GM21825 (cell line): ENCODE data around the gene ACTL6B.
"Not testable (repeated sequence)": the region's sequence is repeated elsewhere in the genome, so short reads cannot be mapped to it uniquely, and the experiment has no call there.

Source experiments
- ATAC-seq: cut with Tn5 transposase; IDR thresholded peaks from one replicate; pipeline ENCODE4 v1.9.1; 2021; ENCODE audit warnings: mild to moderate bottlenecking, moderate library complexity; ENCODE audit not compliant: unreplicated experiment

Gene ACTL6B

DNA sequence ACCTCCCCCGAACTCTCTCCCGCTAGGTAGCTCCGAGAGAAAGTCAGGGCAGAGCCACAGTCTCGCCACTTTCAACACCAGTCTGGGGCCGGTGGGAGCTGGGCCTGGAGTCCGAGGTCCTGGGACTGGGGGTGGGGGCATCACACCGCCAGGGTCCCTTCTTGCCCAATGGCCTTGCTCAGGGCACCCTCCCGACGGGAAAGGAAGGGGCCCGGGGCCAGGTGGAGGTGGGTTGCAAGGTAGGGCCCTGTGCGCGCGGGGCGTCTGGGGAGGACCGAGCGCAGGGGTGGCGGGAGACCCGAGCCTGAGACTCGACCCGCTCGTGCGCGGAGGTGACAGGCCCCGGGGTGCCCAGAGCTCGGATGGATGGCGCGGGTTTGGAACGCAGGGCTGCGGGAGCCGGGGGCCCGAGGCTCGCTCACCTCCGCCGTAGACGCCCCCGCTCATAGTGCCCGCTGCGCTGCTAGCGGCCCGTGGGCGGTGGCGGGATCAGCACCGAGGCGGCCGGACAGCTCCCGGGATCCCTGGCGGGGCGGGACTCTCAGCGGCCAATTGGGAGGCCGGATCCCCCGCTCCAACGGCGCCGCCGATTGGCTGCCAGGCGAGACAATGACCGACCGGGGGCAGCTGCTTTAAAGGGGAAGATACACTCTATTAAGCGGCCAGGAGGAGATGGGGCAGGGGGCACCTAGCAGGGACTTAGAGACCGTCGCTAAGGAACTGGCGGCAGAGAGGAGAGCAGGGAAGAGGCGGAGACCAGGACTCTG lies at the start of gene ACTL6B:
ACTL6B (minus strand) TSS at position 541 of the 767 bp plus-strand sequence; CDS start at position 447, 94 bp downstream.
- no peak for ATAC-seq

DNA sequence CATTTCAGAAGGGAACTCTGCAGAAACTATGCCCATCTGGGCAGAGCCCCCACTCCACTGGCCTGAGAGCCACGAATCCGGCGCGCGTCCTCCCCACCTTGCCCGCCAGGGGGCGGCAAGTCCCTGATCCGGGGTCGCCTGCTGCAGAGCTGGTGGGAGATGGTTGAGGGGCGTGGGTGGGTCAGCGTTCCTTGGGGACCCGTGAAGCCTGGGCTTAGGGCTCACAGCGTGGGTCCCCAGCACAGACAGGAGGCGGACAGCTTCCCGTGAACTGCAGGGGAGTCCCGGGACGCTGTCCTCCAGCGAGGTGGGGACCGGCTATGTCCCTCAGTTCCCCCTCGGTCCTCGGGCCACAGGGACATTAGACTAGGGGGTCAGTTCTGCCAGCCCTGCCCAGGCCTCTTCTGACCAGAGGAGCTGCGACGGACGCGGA lies 49.1 kb upstream of the ACTL6B start:
- ATAC-seq: peak; percentile 57

DNA sequence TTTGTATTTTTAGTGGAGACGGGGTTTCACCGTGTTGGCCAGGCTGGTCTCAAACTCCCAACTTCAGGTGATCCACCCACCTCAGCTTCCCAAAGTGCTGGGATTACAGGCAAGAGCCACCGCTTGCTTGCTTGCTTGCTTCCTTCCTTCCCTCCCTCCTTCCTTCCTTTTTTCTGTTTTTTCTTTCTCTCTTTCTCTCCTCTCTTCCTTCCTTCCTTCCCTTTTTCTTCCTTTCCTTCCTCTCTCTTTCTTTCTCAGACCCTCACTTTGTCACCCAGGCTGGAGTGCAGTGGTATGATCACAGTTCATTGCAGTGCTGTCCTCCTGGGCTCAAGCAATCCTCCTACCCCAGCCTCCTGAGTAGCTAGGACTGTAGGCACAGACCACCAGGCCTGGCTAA lies 44.8 kb upstream of the ACTL6B start:
- ATAC-seq: not testable (repeated sequence)

DNA sequence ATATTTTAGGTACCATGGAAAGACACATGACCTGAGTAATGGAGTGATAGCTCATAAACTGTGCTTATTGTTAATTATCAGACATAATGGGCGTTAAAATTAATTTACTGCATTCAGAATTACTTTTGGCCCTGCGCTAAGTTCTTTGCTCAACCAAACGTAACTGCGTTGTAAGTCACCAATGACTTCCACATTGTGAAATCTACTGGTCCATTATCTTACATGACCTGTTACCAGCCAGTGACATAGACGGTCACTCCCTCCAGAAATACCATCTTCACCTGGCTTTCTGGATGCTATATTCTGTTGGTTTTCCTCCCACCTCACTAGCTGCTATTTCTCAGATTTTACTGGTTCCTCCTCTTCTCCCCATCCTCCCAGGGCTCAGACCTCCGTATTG lies 42.8 kb upstream of the ACTL6B start:
- no peak for ATAC-seq

DNA sequence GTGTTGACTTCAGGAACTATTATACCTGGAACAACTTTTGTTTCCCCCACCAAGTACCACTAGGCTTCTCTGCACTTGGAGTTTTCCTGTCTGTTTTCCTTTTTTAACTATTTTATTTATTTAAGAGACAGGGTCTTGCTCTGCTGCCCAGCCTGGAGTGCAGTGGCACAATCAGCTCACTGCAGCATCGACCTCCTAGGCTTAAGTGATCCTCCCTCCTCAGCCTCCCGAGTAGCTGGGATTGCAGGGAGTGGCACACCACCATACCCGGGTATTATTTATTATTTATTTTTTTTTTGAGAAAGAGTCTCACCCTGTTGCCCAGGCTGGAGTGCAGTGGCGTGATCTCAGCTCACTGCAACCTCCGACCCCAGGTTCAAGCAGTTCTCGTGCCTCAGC lies 39.9 kb upstream of the ACTL6B start:
- ATAC-seq: no peak

DNA sequence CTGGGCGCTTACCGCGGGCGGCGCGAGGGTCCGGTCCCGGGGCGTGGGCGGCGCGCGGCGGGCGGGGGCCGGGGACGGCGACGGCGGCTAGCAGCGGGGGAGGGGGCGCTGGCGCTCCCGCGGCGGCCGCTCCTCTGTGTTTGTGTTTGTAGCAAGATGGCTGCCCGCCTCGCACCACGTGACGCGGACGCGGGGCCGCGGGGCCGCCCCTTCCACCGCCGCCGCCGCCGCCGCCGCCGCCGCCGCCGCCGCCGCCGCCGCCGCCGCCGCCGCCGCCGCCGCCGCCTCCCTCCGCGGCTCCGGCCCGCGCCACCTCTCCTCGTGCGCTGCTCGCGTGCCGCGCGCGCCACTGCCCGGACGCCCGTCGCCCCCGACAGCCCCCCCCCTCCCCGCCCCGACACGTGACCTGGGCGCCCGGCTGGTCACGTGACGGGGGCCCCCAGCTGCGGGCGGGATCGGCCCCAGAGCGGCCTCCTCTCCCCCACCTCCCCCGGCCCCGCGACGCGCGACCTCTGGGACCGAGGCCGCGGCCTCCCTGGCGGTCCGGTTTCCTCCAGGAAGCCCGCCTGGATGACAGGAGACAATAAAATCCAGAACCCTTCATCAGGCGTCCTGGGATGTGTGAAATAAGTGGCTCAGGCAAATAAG lies 38.0 kb upstream of the ACTL6B start, which contains the start of gene GIGYF1:
GIGYF1 (minus strand) TSS at position 153 of the 648 bp plus-strand sequence. CDS start 6,012 bp downstream, outside the sequence.
- ATAC-seq: peak; percentile 37

DNA sequence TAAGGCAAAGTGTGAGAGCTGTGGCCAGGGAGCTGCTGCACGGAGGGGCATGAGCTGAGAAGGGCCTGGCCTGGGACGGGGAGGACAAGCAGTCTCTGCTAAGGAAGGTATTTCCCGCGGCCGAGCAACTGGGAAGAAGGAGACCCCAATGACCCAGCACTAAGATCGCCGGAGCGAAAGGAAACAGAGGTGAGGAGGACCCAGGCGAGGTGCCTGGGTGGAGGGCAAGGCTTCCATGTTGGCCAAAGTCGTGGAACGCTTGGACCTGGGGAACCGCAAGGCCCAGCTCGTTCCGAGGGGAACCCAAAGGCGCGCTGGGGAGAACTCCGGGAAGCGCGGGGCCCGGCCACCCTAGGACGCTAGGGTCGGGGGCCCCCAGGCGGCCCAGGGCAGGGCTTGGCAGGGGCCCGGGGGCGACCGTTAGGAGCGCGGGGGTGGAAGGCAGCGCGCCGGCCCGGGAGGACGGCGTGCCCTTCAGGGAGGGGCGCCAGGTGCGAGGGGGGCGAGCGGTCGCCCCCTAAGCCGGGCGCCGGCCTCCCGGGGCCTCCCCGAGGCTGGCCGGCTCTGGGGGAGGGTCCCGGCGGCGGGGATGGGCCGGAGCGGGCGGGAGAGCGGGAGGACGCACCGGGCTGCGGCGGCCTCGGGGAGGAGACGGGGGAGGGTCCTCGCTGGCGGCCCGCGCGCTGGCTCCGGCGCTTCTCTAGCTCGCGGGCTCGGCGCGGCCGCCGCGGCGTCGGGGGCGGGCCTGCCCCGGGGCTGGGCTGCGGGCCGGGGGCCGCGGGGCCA lies 37.3 kb upstream of the ACTL6B start:
- peak; percentile 5 for ATAC-seq

DNA sequence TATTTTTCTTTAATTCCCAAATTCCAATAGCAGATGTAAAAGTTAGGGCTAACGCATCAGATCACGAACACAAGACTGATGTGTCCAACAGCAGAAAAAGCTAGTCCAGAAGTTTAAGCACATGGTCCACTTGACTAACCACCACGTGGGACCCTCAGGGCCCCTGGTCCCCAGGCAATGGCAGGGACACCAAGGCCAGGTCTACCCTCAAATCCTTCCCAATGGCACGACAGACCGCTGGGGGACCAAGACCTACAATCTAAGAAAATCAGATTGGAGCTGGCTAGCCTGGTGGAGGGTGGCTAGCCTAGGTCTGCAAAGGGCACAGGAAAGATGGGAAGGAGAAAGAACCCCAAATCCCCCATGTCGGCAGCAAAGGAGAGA lies 36.3 kb upstream of the ACTL6B start:
- no peak for ATAC-seq

DNA sequence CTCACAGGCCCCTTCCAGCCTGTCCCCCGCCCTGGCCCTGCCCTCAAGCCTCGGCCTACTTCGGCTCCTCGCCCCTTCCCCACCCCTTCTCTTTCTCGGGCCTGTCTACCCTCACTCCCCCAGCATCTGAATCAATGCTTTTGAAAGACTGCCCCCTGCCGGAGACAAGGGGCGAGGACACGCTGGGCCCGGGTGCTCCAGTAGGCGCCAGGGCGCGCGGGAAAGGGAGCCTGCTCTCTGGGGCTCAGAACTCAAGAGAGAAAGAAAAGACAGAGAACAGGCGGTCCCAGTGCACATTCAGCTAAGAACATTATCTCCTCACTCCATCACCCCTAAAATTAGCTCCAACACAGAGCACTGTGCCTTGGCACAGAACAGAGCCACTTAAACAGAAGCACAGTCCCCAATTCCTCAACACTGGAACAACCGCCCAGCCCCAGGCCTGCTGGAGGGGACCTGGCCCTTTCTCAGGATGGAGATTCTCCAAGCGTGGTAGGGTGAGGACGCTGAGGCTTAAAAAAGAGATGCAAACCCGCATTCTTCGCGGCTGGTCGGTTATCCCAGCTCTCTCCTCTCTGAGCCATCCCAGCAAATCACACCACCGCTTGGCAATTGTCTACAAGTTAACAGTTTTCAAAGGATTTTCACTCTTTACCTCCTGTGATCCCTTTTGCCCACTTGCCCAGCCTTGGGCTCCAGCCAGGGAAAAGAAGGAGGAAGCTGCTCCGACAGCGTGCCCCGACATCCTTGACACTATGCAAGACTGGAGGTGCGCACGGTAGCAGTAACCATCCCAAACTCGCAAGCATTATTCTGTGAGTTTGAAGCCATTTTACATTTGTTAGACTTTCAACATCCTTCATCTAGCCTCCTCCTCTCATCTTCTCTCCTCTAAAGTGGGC lies 35.7 kb upstream of the ACTL6B start:
- ATAC-seq: no peak

DNA sequence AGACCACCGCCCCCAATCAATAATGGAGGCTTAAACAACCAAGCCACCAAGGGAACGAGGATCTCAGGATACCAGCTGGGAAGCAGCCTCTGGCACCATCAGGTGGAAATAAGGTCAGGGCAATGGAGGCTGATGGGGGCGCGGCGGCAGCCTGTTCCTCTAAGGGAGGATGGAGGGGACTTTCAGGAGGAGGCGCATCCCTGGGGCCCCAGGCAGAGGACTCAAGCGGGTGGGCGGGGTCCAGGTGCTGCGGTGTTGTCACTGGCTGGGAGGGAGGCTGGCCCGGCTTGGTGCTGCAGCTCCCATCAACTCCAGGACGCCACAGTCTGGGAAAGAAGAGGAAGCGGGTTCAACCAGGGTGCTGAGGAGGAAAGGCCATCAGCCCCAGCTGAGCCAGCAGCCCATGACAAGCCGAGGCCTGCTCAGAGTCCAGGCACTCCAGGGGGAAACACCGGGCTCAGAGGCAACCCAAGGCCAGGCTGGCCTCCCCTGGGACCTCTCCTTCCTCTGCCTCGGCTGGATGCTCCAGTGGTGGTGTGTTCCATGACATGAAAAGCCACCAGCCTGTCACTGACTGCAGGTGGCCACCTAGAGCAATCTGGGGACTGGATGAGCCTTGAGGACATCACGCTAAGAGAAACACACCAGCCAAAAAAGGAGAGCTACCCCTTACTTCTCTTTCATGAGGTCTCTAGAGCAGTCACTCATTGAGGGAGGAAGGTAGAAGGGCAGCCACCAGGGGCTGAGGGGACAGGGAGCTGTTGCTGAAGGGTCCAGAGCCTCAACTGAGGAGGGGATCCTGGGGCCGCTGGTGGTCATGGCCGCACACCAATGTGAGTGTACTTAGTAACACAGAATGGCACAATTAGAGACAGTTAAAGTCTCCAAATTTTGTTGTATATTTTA lies 33.2 kb upstream of the ACTL6B start:
- ATAC-seq: no peak

DNA sequence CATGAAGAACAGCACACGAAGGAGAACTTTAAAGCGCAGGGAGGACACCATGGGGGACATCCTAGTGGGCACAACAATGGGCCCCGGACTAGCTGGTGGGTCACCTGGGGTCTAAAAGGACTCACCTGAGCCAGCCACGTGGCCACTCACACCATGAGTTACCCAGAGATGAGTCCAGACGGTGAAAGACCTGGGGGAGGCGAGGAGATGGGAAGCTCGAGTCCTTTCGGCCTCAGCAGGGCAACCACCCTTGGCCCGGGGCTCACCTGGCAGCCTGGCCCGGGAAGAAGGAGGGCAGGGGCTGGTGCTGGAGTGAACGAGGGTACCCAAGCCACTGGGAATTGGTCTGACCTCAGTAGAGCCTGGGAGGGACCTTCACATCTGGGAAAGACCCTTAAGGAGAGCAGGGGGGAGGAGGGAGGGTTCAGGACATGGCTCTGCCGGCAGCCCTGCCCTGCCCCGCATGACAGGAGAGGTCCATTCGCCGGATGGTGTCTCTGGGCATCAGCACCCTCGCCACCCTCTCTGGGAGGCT lies 32.1 kb upstream of the ACTL6B start:
- no peak for ATAC-seq

DNA sequence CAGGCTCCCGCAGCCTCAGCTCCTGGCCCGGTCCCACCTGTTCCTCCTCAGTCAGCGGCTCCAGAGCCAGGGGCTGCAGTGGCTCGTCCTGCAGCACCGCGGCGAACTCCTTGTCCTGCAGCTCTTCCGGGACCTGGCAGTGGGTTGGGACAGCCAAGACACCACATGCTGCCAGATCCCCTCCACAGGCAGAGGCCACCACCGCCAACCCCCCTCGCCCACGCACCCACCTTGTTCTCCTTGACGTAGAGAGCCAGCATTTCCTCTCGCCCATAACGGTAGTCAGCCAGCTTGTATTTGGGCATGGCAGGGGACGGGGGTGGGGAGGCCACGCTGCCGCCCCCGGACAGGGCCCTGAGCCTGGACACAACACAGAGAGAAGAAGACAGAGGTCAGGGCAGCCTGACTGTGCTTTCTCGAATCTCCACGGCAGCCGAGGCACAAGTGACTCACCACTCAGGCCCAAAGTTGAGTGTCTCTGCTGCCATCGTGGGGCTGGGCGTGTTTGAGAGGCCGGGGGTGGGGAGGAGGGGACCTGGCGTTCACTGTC lies 31.6 kb upstream of the ACTL6B start:
- no peak for ATAC-seq

DNA sequence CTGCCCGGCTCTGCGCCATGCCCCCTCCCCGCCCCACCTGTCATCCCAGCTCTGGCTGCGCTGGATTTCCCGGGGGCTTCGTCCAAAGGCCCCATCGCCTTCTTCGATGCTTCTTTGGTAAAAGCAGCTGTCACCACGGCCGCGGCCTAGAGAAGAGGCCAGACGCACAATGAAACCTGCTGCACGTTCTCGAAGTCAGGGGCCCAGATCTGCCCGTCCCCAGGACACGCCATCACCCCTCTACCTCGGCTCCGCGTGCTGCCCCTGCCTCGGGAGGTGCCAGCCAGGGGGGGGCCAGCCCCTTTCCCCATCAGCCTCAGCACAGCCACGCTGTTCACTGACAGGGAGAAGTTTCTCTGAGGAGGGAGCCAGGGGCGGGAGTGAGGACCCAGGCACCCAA lies 31.0 kb upstream of the ACTL6B start:
- ATAC-seq: no peak

DNA sequence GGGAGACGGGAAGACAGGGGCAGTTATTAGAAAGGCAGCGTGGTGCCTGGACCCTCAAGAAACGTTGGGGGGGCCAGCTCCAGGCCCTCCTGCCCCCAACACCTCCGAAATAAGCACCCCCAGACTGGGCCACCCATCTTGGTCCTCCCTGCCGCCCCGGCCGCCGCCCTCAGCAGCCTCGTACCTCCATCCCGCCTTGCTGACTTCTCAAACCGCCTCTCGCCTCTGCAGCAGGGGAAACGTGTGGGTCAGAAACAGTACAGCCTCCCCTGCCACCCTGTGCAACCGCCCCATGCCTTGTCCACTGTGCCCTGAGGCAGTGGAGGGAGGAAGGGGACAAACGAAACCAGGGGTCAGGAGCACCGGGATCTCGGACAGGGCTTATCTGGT lies 30.6 kb upstream of the ACTL6B start:
- no peak for ATAC-seq

DNA sequence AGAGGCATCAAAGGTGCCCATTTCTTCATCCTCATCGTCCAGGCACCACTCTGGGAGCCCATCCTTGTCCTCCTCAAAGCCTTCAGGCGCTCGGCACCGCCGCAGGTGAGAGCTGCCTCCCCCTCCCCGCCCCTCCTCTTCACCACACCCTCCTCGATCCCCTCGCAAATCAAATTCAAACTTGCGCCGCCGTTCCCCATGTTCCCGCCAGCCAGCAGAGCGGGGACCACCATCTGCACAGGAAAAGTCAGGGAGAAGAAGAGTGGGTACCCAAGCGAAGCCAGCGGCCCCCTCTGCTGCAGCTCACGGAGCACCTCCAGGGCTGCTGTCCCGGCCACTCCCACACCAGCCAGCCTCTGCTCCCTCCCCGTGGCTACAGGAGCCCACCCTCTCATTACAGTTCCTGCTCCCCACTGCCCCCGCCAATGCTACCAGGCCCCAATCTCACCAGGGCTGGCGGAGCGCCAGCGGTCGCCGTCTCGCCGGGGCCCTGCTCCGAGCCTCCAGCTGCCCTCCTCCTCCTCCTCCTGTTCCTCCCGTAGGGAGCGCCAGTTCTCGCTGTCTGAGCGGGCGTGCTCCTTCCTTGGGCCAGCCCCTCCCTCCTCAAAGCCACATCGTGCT lies 30.1 kb upstream of the ACTL6B start:
- ATAC-seq: no peak

DNA sequence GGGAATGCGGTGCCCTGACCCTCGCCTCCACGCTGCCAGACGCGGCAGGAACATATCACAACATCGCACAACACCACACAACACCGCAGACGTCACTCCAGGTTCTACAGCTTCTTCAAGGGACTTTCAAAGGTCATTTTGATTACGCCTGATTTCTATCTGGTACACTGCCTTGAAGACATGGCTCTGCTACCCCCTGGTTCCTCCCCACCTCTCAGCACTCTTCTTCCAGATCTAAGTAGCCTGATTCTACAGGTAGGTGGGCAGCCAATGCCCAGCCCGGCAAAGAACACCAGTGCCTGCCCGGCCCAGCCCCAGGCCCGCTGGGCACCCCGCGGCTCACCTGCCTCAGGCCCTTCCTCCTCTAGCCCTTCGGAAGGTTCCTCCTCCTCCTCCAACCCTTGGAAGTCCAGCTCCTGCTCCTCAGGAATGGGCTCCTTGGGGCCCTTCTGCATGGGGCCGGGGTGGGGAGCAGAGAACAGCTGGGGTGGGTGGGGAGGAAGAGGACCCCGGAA lies 29.4 kb upstream of the ACTL6B start:
- ATAC-seq: no peak

DNA sequence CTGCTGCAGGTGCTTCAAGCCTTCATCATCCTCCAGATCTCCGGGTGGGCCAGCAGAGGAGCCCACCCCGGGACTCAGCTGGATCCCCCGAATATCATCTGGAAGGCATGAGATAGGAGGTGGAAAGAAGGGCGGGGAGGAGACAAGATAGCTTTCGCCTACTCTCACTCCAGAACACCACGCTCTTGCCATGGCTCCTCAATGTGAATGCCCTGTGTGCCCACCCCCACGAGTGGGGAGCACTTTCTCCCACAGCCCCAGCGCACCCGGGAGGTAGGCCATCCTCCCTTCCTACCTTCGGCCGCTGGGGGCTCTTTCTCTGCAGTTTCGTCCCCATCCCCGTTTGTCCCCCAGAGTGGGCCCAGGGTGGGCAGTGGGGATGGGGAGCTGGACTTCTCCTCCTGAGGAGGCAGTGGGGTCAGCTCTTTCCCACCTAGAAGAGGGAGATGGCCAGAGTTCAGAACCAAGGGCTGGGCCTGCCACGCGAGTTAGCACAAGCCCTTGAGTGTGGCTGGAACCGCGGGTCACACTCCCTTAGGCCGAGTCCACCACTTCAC lies 28.9 kb upstream of the ACTL6B start:
- no peak for ATAC-seq

DNA sequence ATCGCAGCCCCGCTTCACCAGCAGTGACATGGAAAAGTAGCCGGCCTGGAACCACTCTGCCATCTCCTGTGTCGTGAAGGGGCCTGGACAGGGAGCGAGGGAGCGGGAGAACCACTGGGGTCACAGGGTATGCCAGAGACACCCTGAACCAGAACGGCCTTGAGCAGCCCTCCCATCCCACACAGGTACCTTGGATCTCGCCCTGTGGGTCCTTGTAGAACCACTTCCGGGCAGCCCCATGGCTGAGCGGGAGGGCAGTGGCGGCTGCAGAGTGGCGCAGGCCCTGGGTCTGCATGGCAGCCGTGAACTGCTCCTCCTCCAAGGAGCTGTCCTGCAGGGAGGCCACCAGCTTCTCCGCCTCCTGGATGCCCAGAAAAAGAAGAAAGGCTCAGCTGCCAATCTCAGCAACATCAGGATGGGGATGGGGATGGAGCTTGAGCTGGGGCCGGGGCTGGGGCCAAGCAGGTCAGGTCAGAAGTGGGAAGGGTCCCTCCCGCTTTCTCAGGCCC lies 28.3 kb upstream of the ACTL6B start:
- no peak for ATAC-seq
